ENCODE data around the gene ATG4B.

DNA sequence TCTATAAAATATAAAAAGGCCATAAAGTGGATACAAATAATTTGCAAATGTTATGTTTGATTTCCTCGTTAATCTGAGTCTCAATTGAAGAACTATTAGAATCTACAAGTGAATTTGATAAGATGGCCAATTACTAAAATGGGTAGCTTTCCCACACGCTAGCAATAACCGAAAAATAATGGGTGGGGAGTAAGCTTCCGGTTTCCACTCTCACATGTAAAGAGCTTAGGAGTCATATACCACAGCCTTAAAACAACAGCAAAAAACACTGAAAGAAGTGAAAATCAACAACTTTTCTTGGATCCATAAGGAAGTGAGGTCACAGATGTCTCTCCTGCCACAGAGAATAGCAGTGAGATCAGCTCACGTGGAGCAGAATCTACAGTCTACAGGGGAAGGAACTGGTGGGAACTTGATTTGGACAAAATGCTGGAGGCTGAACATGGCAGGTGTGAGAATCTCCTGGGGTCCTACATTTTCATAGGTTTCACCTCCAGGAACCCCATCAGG is 19.1 kb upstream of the ATG4B start:
- TF ChIP-seq, protein P1, sequence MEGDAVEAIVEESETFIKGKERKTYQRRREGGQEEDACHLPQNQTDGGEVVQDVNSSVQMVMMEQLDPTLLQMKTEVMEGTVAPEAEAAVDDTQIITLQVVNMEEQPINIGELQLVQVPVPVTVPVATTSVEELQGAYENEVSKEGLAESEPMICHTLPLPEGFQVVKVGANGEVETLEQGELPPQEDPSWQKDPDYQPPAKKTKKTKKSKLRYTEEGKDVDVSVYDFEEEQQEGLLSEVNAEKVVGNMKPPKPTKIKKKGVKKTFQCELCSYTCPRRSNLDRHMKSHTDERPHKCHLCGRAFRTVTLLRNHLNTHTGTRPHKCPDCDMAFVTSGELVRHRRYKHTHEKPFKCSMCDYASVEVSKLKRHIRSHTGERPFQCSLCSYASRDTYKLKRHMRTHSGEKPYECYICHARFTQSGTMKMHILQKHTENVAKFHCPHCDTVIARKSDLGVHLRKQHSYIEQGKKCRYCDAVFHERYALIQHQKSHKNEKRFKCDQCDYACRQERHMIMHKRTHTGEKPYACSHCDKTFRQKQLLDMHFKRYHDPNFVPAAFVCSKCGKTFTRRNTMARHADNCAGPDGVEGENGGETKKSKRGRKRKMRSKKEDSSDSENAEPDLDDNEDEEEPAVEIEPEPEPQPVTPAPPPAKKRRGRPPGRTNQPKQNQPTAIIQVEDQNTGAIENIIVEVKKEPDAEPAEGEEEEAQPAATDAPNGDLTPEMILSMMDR (IDR thresholded peaks at IDR 0.05) = no peak
- TF ChIP-seq POLR2A (IDR thresholded peaks at IDR 0.05) (no peak), EP300 (IDR thresholded peaks at IDR 0.05) (no peak), POLR2AphosphoS5 (IDR thresholded peaks at IDR 0.05) (no peak)
